Measurements from ENCODE around the gene SMAD6. TPM values are rescaled to one million over a fixed set of nuclear protein-coding genes. Genes with fewer than 3 reads are reported as not detected.

The SMAD6 gene
- total RNA-seq, 1 experiment from 2014 or later = 58.6 TPM

DNA sequence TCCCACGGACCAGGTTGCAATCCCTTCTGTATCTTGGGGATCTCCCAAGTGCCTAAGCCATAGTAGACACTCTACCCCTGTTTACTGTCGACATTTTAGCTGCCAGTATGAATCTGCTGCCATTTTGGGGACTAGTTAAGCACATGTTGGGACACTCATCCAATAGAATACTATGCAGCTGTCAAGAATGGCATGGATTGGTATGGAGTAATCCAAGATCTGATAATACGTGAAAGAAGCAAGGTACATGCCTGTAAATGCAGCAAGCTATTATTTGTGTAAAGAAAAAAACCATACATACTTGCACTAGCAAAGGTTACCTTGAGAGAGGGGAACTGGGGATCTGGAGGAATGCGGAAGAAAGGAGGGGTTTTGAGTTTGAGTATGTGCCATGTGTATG lies 129.3 kb downstream of the SMAD6 start:
- Mint-ChIP-seq H3K27me3 (ENCODE audit: unreplicated experiment) (no peaks in the 10 kb centered on the region), H3K27ac (ENCODE audit: unreplicated experiment) (no peak overlapping the region), H3K4me1 (ENCODE audit: low read depth, unreplicated experiment) (peaks cover 58% of the 10 kb centered on the region), H3K4me3 (ENCODE audit: low read depth, unreplicated experiment) (no peak overlapping the region), H3K36me3 (ENCODE audit: insufficient read depth, unreplicated experiment) (no peaks in the 10 kb centered on the region), H3K9me3 (ENCODE audit: low read depth, unreplicated experiment) (no peaks in the 10 kb centered on the region)
- intact Hi-C loops (cut with micrococcal nuclease; ENCODE audit: unreplicated experiment) = no loop called here
- CTCF ChIA-PET = no interaction called here
- DNase-seq = no peak
- no TSS peak for BruUV-seq (replicated peaks)
- TF ChIP-seq, protein P1, sequence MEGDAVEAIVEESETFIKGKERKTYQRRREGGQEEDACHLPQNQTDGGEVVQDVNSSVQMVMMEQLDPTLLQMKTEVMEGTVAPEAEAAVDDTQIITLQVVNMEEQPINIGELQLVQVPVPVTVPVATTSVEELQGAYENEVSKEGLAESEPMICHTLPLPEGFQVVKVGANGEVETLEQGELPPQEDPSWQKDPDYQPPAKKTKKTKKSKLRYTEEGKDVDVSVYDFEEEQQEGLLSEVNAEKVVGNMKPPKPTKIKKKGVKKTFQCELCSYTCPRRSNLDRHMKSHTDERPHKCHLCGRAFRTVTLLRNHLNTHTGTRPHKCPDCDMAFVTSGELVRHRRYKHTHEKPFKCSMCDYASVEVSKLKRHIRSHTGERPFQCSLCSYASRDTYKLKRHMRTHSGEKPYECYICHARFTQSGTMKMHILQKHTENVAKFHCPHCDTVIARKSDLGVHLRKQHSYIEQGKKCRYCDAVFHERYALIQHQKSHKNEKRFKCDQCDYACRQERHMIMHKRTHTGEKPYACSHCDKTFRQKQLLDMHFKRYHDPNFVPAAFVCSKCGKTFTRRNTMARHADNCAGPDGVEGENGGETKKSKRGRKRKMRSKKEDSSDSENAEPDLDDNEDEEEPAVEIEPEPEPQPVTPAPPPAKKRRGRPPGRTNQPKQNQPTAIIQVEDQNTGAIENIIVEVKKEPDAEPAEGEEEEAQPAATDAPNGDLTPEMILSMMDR (IDR thresholded peaks at IDR 0.05; ENCODE audit: unreplicated experiment) = no peak

DNA sequence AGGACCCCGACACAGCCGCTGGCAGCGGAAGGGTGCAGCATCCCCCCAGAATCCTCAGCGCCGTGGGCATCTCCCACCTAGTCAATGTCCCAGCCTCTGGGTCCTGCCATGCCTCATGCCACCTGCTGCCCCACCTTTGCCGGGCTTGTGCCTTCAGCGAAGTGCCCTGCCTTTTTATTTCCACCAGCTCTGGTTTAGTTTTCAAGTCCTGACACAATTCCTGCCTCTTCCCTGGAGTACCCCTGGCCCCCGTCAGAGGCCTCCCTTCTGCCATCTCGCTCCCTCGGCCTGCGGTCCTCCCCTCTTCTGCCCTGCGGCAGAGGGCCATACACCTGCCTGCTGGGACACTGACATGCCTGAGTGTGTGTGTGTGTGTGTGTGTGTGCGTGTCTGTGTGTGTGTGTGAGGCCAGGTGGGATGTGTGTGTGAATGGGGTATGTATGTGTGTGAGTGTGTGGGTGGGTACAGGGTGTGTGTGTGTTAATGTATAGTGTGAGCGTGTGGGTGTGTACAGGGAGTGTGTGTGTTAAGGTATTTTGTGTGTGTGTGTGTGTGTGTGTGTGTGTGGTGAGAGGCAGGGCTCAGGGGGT lies 129.9 kb downstream of the SMAD6 start:
- CTCF ChIA-PET = no interaction called here
- BruUV-seq (replicated peaks) = no TSS peak
- no peak overlapping the region for H3K27ac Mint-ChIP-seq (ENCODE audit: unreplicated experiment)
- no peaks in the 10 kb centered on the region for H3K36me3 Mint-ChIP-seq (ENCODE audit: insufficient read depth, unreplicated experiment)
- H3K27me3 Mint-ChIP-seq (ENCODE audit: unreplicated experiment) = no peaks in the 10 kb centered on the region
- no peak for DNase-seq
- H3K4me3 Mint-ChIP-seq (ENCODE audit: low read depth, unreplicated experiment) = no peak overlapping the region
- TF ChIP-seq, protein P1 (IDR thresholded peaks at IDR 0.05; ENCODE audit: unreplicated experiment) = no peak
- intact Hi-C loops (cut with micrococcal nuclease; ENCODE audit: unreplicated experiment) = no loop called here
- peaks cover 58% of the 10 kb centered on the region for H3K4me1 Mint-ChIP-seq (ENCODE audit: low read depth, unreplicated experiment)
- no peaks in the 10 kb centered on the region for H3K9me3 Mint-ChIP-seq (ENCODE audit: low read depth, unreplicated experiment)

Other genes starting within 250 kb of the SMAD6 start
- gene SNAPC5, start 204.5 kb upstream of the SMAD6 start, total RNA-seq (2022) = 47.6 and 52.1 TPM in 2 replicates
- 2,415 and 2,676 TPM in 2 replicates for gene RPL4, start 197.4 kb upstream of the SMAD6 start, total RNA-seq (2022)
- gene ZWILCH, start 196.9 kb upstream of the SMAD6 start, total RNA-seq (2022) = 33.2 and 34.5 TPM in 2 replicates
- gene LCTL, start 136.2 kb upstream of the SMAD6 start, total RNA-seq (2022) = 0.35 TPM in 1 of 2 replicates, not detected in the other